ENCODE data around the gene COX7A2L.

DNA sequence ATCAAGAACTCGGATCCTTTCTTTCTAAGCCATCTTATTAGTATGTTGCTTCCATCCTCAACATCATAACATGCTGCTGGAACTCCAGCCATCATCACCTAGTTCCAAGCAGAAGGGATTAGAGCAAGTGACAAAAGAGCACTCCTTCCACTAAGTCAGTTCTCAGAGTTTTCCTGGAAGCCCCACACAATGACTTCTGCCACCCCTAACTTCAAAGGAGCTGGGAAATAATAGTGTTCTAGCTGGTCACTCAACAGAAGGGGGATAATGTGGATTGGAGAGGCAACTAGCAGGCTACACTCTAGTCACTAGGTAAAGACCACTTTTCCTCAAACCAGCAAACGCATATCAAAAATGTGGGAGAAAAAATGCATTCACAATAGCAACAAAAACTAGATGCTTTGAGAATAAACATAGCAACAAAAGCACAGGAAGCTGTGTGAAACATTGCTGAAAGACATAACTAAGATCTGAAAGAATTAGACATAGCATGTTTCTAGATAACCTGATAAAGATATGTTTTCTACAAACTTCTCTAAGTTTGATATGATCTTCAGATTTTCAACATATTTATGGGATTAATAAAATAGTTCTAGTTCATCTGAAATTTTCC lies 39.5 kb downstream of the COX7A2L start:
- TF ChIP-seq, protein P1, sequence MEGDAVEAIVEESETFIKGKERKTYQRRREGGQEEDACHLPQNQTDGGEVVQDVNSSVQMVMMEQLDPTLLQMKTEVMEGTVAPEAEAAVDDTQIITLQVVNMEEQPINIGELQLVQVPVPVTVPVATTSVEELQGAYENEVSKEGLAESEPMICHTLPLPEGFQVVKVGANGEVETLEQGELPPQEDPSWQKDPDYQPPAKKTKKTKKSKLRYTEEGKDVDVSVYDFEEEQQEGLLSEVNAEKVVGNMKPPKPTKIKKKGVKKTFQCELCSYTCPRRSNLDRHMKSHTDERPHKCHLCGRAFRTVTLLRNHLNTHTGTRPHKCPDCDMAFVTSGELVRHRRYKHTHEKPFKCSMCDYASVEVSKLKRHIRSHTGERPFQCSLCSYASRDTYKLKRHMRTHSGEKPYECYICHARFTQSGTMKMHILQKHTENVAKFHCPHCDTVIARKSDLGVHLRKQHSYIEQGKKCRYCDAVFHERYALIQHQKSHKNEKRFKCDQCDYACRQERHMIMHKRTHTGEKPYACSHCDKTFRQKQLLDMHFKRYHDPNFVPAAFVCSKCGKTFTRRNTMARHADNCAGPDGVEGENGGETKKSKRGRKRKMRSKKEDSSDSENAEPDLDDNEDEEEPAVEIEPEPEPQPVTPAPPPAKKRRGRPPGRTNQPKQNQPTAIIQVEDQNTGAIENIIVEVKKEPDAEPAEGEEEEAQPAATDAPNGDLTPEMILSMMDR (IDR thresholded peaks at IDR 0.05; ENCODE audit: low read length) = no peak
- no peak for TF ChIP-seq EZH2phosphoT487 (IDR thresholded peaks at IDR 0.05; ENCODE audit: low read length)
